Stimulated activated CD8-positive, alpha-beta memory T cell treated with anti-CD3 and anti-CD28 coated beads, Interleukin-15, amount 100 ng/mL, for 24 hours (primary cell): ENCODE measurements around the gene C3orf20.
"Not testable (repeated sequence)": the region's sequence is repeated elsewhere in the genome, so short reads cannot be mapped to it uniquely, and the experiment has no call there.

ENCODE experiments used
- DNase-seq: peaks from one replicate; pipeline ENCODE4 v3.0.0-alpha.2; 2020; ENCODE audit warnings: low read depth

C3orf20 gene

DNA sequence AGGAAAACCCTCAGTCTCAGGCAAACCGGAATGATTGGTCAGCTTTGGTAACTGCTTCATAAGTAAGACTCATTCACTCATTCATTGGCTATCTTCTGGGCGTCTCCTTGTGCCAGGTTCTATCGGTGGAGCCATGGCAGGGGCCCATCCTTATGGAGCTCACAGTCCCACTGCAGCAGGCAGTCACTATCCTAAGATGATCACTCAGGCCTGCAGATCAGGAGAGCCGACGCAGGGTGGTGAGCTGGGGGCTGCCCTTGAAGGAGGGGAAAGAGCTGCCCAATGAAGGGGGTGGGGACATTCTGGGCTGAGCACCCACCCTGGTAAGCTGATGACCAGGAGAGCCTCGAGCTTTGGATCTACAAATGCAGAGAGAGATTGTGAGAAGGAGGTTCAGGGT is 123.3 kb downstream of the C3orf20 start:
- DNase-seq, result no peak

DNA sequence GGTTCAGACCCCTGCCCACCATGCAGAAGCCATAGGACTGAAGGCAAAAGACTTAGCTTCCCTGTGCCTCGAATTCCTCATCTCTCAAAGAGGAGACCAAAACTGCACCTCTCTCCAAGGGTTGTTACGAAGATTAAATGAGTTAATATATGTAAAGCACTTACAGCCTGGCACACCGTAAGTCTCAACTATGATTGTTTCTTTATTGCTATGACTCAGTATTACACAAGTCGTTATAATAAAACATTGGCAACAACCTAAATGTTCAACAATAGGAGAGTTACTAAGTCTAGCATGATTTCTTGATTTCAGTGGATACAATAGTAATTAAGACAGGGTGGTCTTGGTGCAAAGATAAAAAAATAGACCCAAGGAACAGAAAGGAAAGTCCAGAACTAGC is 124.2 kb downstream of the C3orf20 start:
- no peak for DNase-seq

DNA sequence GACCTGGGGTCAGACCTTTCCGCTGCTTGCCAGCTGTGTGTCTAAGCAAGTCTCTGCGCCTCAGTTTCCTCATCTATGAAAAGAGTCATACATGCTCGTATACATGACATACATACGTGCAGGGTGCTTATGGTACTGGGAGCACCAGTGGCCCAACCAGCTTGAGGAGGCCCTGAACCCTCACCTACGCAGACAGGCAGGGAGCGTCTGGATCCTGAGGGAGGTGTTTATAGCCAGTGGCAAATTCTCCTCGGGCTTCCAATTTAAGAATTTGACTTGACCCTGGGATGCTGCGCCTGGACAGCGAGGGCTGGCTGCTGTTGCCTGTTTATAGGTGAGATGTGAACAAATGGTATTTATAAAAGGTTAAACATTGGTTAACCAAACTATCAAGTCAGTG is 126.1 kb downstream of the C3orf20 start:
- DNase-seq, result no peak

DNA sequence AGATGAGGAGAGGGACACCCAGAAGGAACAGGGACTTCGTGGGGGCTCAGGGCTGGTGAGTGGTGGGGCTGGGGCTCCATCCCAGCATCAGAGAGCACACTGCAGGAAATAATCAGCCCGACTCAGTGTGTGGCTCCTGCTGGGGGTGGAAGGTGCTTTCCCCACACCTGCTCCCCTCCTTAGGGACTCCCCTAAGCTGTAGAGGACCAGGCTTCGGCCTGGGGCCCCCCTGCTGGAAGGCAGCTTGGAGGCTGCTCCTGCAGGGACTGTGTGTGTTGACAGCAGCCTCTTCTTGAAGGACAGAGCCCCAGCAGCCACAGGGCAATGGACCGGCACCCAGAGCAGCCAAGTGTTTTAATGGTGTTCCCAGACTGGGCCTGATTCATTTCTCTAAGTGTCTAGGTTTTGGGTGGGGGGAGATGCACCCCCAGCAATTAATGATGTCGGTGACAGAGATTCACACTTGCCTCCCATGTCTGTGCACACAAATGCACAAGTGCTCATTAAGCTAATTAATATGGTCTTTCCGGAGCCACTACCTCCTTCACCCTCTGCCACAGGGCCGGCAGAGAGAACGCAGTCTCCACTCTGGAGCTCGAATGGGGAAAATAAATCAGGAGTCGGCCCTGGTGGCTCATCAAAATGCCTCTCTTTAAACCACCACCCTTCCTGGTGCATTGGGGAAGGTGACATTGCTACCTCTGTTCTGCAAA is 126.9 kb downstream of the C3orf20 start:
- DNase-seq, result no peak

DNA sequence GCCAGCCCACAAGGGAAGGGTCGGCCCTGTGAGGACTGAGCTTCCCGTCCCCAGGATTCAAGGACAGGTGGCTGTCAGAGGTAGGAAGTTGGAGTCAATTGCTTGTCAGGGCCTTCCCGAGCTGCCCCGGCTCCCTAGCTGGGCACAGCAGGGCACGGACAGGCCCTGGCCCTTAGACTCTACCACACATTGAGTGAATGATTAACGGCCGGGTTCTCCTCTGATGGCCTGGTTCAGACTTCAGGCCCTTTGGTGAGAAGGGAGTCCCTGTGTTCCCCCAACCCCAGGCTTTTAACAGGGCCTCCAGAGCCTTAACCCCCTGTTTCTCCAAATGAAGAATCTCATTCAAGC is 127.4 kb downstream of the C3orf20 start:
- no peak for DNase-seq

DNA sequence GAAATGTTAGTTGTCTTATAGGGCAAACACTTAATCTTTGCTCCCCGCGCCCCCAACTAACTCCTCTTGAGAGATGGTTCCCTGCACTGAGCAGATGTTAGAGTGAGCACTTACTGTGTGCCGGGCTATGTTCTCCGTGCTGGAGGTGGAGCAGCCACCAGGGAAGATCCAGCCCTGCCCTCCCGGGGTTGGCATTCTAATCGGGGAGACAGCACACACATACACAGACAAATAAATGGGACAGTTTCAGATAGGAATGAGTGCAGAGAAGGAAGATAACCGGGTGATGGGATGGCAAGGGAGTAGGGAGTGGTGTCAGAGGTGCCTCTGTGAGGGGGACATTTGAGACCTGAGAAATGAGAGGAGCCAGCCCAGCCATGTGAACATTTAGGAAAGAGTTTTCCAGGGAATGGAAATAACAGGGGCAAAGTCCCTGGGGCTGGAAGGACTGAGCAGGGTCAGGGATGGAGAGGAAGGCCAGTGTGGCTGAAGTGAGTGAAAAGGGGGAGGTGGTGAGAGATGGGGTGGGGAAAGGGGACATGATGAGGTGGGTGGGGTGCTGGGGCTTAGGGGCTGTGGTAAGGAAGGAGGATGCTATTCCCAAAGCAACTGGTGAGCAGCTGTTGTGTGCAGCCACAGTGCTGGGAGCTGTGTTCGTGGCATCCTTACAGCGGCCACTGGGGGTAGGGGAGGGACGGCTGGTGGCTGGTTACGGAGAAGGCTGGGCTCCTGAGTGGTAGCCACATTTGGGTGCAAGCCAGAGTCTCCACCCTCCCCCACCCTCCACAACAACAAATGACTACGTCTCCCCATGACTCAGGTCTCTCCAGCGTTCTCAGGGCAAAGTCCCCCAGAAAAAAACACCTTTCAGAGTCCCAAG is 128.4 kb downstream of the C3orf20 start:
- DNase-seq, result no peak

DNA sequence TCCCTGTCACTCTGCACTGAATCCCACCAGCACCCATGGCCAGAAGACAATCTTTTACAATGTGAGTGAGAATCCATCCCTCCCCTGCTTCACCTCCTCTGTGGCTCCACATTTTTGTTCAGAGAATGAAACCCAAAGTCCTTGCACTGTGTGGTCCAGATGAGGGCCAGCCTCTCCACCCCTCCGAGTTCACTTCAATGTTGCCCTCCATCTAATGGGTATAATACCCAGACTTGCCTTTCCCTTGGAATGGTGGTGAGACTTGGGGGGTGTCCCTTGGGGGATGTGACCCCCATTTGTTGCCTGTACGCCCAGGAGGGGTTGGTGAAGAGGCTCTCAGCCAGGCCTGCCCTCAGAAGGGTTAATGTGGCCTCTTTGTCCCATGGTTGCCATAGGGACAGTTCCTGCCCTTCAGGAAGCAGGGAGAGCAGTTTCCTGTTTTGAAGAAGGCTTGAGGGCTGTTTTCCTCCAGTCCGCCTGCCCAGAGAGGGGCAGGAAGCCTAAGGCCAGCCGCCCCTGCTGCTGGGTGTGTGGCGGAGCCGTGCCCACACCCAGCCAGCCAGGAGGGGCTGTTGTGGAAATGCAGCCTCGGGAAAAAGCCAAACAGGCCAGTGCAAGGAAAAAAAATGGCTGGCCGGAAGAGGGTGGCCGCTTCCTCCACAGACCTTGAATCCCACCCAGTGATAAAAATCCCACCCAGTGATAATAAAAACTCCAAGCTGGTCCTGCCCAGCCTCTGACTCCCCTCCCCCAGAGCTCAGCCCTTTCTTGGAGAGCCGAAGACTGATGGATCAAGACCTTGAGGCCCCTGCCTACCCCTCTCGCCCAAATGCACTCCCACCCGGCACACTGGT is 129.3 kb downstream of the C3orf20 start:
- no peak for DNase-seq

DNA sequence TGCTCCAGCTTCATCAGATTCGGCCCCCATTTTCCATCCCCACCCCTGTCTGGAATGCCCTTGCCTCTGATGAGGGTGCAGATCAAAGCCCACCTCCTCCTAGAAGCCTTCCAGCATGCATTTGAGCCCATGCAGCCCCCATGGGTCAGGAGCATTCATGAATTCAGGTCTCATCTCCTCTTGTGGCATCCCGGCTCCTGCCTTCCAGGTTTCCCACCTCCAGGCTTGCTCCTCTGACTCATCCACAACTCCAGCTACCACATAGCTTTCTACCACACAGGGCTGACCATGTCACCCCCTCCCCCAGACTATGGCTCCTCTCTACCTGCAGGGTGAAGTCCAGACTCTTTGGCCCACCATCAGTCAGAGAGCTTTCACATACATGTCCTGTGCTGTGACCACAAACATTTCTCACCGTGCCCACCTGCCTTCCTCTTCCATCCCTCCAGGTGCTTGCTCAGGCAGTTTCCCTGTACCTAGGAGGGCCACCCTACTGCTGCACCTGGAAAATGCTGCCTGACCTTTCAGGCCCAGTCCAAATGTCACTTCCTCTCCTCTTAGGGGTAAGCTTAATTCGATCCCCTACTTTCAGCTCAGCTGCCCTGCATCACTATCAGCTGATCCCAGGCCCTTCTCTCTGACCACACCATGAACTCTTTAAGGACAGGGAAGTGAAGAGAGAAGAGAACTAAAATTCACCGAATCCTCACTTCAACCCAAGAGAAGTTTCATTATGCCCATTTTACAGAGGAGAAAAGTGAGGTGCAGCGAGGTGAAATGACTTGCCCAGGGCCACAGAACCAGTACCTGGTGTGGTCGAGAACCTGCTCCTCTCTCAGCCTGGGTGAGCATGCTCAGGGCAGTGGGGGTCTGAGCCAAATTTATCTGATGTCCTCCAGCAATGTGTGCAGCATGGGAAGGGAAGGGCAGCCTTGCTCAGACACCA is 130.2 kb downstream of the C3orf20 start:
- no peak for DNase-seq

DNA sequence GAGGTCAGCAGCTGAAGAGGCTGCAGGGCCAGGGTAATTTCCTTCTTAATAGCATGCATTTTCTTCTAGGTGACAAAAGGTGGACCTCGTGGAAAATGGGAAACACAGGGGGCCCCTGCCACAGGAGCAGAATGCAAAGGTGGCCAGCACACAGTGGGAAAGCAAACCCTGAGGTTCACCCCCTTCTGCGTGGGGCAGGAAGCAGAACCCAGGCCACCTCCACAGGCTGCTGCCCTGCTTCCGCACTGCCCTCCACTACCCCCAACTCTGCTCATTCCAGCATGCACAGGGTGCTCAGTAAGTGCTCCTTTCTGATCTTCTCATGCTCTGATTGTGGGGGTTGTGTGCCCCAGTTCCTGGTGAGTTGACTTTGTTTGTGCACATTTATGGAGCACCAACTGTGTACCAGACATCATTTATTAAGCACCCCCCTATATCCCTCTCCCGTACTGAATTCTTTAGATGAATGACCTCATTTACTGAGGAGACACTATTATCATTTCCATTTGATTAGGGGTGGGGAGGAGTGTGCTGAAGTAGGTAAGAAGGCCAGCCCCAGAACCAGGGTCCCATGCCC is 131.1 kb downstream of the C3orf20 start:
- no peak for DNase-seq

DNA sequence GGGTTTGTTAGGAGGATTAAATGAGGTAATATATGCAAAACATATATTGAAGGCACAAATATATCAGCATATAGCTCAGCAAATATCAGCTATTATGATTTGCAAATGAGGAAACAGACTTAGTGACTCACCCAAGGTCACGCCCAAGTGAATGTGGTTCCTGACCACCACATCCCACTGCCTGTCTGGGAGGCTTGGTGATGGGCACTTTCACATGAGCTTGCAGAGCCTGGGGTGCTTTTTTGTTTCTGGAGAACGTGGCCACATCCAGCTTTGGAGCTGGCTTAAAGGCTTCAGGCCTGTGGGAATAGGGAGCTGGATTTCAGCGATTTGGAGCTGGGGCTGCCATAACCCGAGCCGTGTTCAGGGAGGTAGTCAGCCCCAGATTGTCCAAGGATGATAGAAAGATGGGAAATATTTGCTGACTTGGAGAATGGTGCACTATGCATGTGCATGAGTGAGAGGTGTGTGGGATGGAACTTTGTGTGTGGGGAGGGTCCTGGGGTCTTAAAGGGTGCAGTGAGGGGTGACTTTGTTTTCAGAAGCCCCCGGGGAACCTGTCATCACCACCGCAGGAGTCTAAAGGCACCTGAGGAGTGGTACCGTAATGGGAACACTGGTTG is 131.8 kb downstream of the C3orf20 start:
- no peak for DNase-seq

DNA sequence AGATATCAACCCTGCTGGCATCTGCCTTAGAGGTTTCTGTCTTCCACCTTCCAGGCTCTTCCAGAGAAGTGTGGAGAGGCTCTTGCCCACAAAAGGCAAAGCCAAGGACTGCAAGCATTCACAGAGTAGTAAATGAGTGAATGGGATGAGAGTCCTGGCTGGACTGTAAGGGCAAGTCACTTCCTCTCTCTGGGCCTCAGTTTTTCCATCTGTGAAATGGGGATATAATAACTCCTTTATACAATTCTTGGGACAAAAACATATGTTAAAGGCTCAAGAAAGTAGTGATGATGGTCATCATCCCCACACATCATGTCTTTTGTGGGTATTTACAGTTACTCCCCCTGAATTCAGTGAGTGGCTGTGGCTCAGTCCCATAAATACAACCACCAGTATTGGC is 133.1 kb downstream of the C3orf20 start:
- DNase-seq, result no peak

DNA sequence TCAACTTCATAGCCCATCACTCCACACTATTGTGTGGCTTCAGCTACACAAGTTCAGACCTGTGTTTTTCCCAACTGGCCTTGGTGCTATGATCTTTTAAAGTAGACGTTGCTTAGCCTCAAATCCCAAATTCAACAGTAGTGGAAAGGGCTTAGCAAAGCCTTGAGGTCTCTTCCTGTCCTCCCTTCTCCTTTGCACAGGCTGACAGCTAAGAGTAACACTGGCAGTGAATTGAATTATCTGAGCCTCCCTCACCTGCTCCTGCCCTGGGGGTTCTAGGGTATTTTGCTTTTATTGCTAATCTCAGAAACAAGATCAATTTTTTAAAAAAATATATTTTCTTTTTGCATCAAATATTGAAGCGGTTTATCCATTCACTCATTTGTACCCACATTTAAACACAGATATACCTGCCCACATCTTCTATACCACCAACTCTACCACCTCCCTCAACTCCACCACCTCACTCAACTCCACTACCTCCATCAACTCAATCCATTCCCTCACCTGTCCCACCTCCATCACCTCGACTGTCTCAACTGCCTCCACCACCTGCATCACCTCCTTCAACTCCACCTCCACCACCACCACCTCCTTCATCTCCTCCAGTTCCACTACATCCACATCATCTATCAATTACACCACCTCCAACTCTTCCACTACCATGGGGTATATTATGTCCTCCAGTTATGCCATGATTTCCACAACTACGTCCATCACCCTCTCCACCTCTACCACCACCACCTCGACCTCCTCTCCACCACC is 133.7 kb downstream of the C3orf20 start:
- DNase-seq, result no peak

DNA sequence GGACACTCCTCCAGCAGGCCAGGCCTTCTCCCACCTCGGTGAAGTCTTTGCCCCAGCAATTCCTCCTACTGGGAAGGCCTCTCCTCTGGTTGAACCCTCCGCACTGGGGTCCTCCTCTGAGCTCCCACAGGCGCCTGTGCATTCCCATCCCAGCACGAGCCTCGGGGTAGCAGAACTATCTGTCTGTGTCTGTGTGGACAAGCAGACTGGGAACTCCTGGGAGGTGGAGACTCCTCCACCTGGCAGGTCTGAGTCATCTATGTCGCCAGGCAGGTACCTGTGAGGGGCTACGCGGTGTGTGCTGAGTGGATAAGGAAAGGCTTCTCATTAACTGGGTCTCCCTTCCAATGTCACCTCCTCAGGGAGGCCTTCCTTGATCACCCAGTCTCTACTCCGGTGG is 134.7 kb downstream of the C3orf20 start:
- DNase-seq, result not testable (repeated sequence)

DNA sequence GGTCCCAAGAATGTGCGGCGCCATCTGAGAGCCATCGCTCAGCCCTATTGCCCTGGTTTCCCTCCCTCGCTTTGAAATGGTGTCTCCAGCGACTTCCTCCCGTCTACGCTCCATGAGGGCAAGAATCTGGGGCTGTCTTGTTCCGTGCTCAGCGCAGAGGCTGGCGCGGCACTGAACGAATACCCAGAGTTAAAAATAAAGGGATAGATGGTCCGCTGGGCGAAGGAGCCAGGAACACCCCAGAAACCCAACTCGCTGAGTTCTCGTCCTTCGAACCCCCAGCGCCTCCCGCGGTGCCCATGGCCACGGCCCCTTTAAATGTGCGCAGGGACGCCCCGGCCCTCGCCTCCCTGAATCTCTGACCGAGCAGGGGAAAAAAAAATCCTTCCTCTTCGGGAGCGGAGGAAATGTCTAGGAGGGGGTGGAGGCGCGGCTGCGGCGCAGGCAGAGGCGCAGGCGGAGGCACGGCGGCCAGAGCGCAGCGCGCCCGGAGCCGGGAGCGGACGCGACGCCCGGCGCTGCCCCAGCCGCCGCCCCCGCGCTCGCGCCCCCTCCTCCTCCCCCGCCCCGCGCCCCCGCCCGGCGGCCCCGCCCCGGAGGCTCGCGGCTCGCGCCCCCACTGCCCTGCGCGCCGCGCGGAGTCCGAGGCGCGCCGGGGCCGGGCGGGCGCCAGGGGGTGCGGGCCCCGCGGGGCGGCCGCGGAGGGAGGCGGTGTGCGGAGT is 135.3 kb downstream of the C3orf20 start:
- no peak for DNase-seq

DNA sequence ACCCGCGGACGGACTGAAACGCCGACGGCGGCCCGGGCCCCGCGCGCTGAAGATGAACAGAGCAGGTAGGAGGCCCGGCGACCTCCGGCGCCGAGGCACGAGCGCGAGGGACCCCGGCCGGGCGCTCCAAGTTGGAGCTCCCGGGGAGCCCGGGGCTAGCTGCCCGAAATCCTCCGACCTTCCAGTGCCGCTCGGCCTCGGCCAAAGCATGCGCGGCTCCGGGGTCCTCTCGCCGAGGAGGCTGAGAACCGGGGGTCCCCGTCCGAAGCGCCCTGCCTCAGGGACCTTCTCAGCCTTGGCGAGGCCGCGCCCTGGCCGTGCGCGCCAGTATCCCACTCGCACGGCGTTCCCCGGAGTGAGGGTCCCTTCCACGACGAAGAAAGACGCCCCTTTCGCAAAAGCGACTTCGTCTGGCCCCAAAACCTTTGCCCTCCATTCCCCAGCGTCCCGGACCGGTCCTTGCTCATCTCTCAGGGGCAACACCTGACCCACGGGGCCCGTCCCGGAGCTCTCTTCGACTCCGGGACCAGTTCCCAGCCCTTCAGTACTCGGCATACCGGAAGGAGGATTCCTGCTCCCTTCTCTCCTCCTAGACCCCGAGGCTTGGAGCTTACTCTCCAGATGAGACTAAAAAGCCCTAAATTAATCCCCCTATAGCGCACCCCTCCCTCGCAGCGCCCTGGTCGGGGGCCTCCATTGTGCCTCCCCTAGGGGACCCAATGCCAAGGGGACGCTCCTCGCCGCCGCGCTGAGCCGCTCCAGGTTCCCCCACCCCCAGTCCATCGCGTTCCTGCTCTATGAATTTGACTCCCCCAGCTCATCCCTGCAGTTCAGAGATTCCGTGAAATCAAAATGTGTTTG is 136.1 kb downstream of the C3orf20 start:
- no peak for DNase-seq

DNA sequence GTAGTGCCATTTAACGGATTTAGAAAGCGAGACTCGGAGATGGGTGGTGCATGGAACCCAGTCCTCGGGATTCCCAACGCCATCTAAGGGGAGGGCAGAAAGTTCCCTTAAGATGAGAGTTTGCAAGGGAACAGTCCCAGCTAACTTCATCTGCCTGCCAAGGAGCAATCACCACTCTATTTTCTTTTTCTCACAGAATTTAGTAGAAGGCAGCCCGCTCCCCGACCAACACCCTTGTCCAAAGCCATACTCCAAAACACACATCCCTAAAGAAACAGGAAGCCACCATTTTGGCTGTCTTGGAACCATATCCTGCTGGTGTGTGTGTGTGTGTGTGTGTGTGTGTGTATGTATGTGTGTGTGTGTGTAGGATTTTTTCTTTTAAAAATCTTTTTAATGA is 136.7 kb downstream of the C3orf20 start:
- no peak for DNase-seq

DNA sequence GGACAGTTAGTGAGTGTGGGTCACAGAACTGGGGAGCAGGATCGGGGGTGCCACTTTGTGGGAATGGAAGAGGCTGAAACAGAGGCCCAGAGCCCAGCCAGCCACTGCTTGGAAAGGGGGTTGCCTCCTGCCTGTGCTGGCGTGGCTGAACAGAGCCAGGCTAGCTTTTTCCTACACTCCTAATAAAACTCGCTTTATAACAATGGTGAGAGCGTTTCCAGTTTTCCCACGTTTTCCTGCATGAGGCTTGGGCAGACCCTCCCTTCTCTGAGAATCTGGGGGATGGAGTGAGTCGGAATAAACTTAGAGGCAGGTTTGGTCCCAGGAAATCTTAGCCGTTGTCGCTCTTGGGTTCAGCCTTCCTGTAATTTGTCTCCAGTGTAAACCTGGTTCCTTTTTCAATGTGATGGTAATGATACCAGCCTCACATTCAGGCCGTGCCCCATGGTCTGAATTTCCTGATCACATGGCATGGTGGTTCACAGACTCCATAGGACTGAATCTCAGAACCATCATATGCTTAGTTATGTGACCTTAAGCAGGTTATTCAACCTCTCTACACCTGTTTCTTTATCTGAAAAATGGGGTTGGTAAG is 137.4 kb downstream of the C3orf20 start:
- DNase-seq, result no peak

DNA sequence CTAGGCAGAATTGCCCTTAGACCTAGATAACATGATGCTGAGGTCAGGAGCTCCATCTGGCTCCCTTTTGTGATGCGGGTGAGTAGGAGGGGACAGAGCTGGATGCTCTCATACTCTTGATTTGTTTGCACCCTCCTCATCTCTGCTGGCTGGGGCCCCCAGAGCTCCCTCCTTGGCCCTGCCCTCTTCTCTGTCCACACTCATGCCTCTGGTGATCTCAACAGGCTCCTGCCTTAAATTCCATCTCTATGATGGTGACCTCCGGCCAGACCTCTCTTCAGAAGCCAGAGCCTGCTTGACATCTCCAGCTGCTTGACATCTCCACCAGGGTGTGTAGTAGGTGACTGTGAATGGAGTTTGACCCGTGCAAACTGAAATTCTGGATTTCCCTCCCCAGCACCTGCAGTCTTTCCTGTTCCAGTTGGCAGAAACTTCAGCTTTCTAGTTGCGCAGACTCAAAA is 139.5 kb downstream of the C3orf20 start:
- no peak for DNase-seq
